GM12801 (cell line): ENCODE measurements around the gene DNAH1.

Experiments
- CTCF ChIP-seq: IDR thresholded peaks from one replicate; pipeline ENCODE4 v1.5.1; 2011; ENCODE audit warnings: control low read depth; ENCODE audit not compliant: insufficient read length; ENCODE audit errors: extremely low read depth

DNAH1 gene

DNA sequence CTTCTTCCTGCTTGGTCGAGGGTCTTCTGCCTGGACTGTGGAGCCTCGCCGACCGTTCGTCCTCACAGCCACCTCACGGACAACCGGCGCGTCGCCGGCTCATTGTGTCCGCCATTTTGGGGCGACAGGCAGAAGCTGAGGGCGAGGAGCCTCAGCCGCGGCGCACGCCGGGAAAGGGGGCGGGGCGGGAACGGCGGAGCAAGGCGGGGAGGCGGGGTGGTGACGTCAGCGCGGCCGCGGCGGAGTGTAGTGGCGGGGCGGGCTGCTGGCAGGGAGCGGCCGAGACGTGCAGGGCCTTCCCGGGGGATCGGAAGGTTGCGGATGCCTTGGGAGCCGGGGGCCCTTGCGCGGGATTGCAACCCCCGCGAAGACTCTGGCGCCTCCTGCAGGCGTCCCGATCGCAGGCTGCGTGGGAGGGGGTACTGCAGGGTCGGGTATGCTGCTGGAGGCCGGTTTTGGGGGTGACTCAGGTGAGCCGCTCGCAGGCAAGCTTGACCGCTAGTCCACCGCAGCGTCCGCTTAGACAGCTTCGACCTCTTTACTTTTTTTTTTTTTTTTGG is 37.5 kb upstream of the DNAH1 start, which contains the start of gene WDR82:
Gene WDR82 (minus strand): TSS at position 140 of the 560 bp plus-strand sequence. CDS start 288 bp downstream, outside the sequence.
- TF ChIP-seq CTCF: no peak

- TF ChIP-seq CTCF: no peak
Measured at GRCh38 chr3:52279596-52279995, 36.5 kb upstream of the DNAH1 start.

DNA sequence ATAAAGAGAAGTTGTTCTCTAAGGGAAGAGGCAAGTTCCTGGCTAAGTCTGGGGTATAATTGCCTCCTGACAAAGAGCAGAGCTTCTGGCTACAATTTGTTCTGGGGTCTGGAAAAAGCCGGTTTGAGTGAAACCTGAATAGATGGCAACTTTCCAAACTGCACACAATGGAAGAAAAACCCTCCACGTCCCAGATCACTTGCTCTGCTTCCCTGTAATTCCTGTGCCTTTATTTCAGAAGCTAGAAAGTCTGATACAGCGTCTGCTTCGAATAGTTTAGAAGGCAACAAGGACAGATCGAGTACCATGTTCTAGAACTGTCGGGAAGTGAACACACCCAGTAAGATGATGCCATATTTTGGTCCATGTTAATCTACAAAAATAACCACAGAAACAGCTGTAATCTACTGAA is 36.1 kb upstream of the DNAH1 start:
- no peak for TF ChIP-seq CTCF

- no peak for TF ChIP-seq CTCF
Measured at GRCh38 chr3:52281981-52282801, 33.9 kb upstream of the DNAH1 start.

GRCh38 chr3:52283306-52283705 is 32.8 kb upstream of the DNAH1 start:
- TF ChIP-seq CTCF: no peak

DNA sequence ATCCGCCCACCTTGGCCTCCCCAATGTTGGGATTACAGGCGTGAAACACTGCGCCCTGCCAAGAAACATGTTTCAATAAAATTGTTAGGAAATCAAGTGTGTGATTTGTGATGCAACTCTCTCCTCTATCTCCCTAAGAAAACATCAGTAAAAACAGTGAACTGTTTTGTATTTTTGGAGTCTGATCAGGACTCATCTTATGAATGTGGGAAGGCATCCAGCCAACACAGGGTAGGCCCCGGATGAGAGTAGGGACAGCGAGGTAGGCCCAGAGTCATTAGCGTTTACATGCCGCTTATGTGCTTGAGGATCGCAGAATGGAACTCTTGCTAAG is 29.4 kb upstream of the DNAH1 start:
- TF ChIP-seq CTCF: no peak

- no peak for TF ChIP-seq CTCF
Measured at GRCh38 chr3:52288674-52289073, 27.4 kb upstream of the DNAH1 start.
